MM.1S (cell line): ENCODE results near the gene RASA1.

Experiments
- EZH2phosphoT487 ChIP-seq: fragments of 300-600 bp; sonication (generic); IDR thresholded peaks from 2 replicates; pipeline ENCODE4 v1.6.1; 2018; ENCODE audit warnings: antibody characterized with exemption, low read length
- TF ChIP-seq, protein P1 (sequence below): fragments of 300-600 bp; sonication (generic); IDR thresholded peaks from 2 replicates; pipeline ENCODE4 v1.5.1; 2016; ENCODE audit warnings: antibody characterized with exemption, low read length, mixed read lengths

DNA sequence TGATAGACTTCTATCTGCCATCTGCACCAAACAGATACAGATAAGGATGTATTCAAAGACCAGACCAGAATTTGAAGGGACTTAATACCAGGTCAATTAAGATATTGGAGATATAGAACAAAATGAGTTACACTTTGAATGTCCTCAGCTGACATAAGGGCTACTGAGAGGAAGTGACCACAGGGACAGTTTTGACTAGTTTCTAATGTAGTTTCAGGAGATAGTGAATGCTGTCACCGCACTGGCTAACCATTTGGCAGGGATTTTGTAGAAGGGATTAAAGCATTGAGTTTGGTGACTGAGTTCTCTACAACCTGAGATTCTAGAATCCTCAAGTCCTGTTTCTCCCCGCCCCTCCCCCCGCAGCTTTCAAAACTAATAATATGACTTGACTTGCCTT lies 122.4 kb downstream of the RASA1 start:
- TF ChIP-seq, protein P1, sequence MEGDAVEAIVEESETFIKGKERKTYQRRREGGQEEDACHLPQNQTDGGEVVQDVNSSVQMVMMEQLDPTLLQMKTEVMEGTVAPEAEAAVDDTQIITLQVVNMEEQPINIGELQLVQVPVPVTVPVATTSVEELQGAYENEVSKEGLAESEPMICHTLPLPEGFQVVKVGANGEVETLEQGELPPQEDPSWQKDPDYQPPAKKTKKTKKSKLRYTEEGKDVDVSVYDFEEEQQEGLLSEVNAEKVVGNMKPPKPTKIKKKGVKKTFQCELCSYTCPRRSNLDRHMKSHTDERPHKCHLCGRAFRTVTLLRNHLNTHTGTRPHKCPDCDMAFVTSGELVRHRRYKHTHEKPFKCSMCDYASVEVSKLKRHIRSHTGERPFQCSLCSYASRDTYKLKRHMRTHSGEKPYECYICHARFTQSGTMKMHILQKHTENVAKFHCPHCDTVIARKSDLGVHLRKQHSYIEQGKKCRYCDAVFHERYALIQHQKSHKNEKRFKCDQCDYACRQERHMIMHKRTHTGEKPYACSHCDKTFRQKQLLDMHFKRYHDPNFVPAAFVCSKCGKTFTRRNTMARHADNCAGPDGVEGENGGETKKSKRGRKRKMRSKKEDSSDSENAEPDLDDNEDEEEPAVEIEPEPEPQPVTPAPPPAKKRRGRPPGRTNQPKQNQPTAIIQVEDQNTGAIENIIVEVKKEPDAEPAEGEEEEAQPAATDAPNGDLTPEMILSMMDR, result no peak
- TF ChIP-seq EZH2phosphoT487, result no peak
